Cardiac atrium fibroblast (primary cell): ENCODE results near the gene DNAL1. TPM values are rescaled to one million over a fixed set of nuclear protein-coding genes. Genes with fewer than 3 reads are reported as not detected.

Experiments used
- total RNA-seq: library from RNA; depleted of rRNA; stranded (reverse); fragments of >200 nt; gene quantifications from 2 replicates; pipeline ENCODE4 v1.2.3, GENCODE V29; 2015

Gene DNAL1, protein sequence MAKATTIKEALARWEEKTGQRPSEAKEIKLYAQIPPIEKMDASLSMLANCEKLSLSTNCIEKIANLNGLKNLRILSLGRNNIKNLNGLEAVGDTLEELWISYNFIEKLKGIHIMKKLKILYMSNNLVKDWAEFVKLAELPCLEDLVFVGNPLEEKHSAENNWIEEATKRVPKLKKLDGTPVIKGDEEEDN
- total RNA-seq = 7.8 and 9.6 TPM in 2 replicates

DNA sequence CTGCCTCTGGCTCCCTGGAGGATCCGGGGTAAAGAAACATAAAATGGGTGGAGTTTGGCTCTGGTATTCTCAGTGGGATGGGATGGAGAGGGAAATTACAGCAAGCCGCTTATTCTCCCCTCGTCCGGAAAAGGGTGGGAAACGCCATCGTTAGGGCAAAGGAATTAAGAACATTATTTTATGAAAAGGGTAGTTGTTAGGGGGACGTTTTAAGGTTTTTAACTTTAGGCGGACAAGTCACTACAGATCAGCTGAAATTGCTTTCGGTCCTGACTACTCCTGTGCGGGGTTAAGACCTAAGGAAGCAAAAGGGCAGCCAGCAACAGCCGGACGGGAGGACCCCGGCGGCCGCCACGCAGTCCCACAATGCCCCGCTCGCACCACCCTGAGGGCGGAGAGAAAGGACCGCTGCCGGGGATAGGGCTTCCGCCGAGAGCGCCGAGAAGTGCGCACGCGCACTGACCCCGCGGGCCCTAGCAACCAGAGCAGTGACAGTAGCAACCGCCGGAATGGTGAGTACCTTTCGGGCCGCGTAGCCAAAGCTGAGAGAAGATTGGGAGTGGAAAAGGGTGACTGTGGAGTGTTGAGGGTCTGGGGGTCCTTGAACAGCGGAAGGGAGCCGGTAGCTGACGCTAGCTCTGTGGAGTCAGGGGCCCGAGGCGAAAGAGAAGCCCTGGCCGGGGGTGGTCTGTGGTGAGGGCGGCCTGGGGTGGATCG, at the start of gene DNAL1:
Gene DNAL1 (plus strand): TSS at position 456 of the 717 bp plus-strand sequence. CDS start 54 bp downstream, at position 510.

DNA sequence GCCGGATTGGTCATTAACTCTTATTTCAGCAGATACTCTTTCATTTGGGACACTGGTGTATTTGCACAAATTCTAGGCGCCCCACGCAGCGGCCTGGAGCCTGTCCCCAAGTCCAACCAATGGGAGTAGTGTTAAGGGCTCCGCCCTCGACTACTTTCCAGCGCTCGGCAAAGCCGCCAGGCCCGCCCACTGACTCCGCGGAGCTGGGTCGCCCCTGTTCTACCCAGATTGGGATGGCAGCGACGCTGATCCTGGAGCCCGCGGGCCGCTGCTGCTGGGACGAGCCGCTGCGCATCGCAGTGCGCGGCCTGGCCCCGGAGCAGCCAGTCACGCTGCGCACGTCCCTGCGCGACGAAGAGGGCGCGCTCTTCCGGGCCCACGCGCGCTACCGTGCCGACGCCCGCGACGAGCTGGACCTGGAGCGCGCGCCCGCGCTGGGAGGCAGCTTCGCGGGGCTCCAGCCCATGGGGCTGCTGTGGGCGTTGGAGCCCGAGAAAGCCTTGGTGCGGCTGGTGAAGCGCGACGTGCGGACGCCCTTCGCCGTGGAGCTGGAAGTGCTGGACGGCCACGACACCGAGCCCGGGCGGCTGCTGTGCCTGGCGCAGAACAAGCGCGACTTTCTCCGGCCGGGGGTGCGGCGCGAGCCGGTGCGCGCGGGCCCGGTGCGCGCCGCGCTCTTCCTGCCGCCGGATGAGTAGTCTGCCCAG, 32.3 kb upstream of the DNAL1 start, which contains the start of gene ACOT6:
Gene ACOT6 (plus strand): TSS at position 179 of the 707 bp plus-strand sequence. CDS start 55 bp downstream, at position 234.

DNA sequence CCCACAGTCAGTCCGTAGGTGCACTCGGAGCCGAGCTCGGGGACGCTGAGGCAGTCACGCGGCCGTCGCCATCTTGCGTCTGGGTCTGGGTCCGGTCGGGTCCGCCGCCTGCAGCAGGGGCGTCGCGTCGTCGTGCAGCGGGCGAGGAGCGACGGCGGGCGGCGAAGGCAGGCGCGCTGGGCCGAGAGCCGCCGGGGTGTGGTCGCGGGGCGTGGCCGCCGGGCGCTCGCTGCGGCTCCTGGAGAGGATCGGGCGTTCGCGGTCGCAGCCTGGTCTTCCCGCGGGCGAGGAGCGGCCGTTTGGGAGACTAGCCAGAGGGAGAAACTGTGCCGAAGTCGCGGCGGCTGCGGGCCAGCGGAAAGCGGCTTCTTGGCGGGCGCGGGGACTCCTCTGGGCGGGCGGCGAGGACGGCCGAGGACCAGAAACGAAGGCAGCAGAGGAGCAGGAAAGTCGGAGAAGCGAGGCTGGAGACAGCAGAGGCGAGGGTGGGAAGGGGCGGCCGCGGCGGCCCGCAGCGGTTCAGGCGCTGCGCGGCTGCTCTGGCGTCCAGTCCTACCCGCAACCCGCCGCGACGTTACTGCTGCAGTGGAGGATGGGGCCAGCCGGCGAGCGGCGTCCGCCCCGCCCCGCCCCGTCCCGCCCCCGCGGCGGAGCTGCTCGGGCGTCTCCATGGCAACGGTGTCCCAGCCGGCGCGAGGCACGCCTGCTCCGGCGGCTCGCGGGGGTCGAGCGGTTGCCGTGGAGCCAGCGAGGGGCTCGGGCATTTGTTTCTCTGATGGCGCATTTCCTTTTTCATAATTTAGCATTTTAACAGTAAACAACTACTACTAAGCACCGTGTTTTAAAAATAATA, 69.2 kb downstream of the DNAL1 start, which contains the start of gene PNMA1:
Gene PNMA1 (minus strand): TSS at position 582 of the 853 bp plus-strand sequence. CDS start 745 bp downstream, outside the sequence.

Other genes starting within 250 kb of the DNAL1 start
- 32.5 and 33.4 TPM in 2 replicates for gene NUMB, start 186.4 kb upstream of the DNAL1 start, total RNA-seq
- 13.2 and 20.3 TPM in 2 replicates for gene RIOX1, start 154.1 kb upstream of the DNAL1 start, total RNA-seq
- 2.4 and 2.5 TPM in 2 replicates for gene ACOT1, start 107.8 kb upstream of the DNAL1 start, total RNA-seq
- gene HEATR4, start 86.0 kb upstream of the DNAL1 start, total RNA-seq = not detected in 2 replicates
- 43.4 and 57.2 TPM in 2 replicates for gene ACOT2, start 75.8 kb upstream of the DNAL1 start, total RNA-seq
- 0.49 and 1.4 TPM in 2 replicates for gene ACOT4, start 53.1 kb upstream of the DNAL1 start, total RNA-seq
- not detected in 2 replicates for gene ACOT6, start 32.5 kb upstream of the DNAL1 start, total RNA-seq
- gene PNMA1, start 69.4 kb downstream of the DNAL1 start, total RNA-seq = 19.0 and 22.5 TPM in 2 replicates
- 6.9 and 8.3 TPM in 2 replicates for gene PTGR2, start 206.8 kb downstream of the DNAL1 start, total RNA-seq
- gene ZNF410, start 241.9 kb downstream of the DNAL1 start, total RNA-seq = 40.3 and 42.6 TPM in 2 replicates